WTC11 (cell line): ENCODE measurements around the gene F2RL2.

Experiments used
- ARID4B ChIP-seq: sonication (generic); formaldehyde crosslinking; IDR thresholded peaks from 2 replicates; pipeline ENCODE4 v1.8.0; 2023; ENCODE audit warnings: missing genetic modification reagents, mild to moderate bottlenecking, borderline replicate concordance
- CTCF ChIP-seq: fragments of 200-600 bp; IDR thresholded peaks from 2 replicates; pipeline ENCODE4 v1.8.0; 2022; ENCODE audit warnings: antibody characterized with exemption
- E2F4 ChIP-seq: sonication (generic); formaldehyde crosslinking; IDR thresholded peaks from 2 replicates; pipeline ENCODE4 v1.8.1; 2022; ENCODE audit warnings: low read depth, mild to moderate bottlenecking, moderate library complexity, missing genetic modification reagents, borderline replicate concordance
- IRF2 ChIP-seq: sonication (generic); formaldehyde crosslinking; IDR thresholded peaks from 2 replicates; pipeline ENCODE4 v1.8.0; 2022; ENCODE audit warnings: low read depth, missing genetic modification reagents, borderline replicate concordance
- JAZF1 ChIP-seq: fragments of 250-450 bp; sonication (Bioruptor Pico); IDR thresholded peaks from 2 replicates; pipeline ENCODE4 v1.9.0; 2021; ENCODE audit warnings: moderate library complexity, mild to moderate bottlenecking, inconsistent platforms
- MAX ChIP-seq: sonication (generic); formaldehyde crosslinking; IDR thresholded peaks from 2 replicates; pipeline ENCODE4 v1.8.0; 2022; ENCODE audit warnings: mild to moderate bottlenecking, missing genetic modification reagents
- MLX ChIP-seq: sonication (generic); formaldehyde crosslinking; IDR thresholded peaks from 2 replicates; pipeline ENCODE4 v1.8.1; 2023; ENCODE audit warnings: mild to moderate bottlenecking, missing genetic modification reagents, moderate library complexity
- NR1H2 ChIP-seq: sonication (generic); formaldehyde crosslinking; IDR thresholded peaks from 2 replicates; pipeline ENCODE4 v1.9.0; 2021; ENCODE audit warnings: mild to moderate bottlenecking, moderate library complexity, missing genetic modification reagents
- SP1 ChIP-seq: sonication (generic); formaldehyde crosslinking; conservative IDR thresholded peaks from 2 replicates; pipeline ENCODE4 v1.8.1; 2022; ENCODE audit warnings: missing genetic modification reagents
- ZBTB43 ChIP-seq: sonication (generic); formaldehyde crosslinking; IDR thresholded peaks from 2 replicates; pipeline ENCODE4 v1.8.1; 2023; ENCODE audit warnings: mild to moderate bottlenecking, missing genetic modification reagents

GRCh38 chr5:76657091-76657490 lies 33.9 kb upstream of the F2RL2 start:
- no peak for TF ChIP-seq JAZF1 (CRISPR knock-in tag)
- TF ChIP-seq E2F4 (CRISPR knock-in tag), result no peak
- TF ChIP-seq CTCF, result no peak
- TF ChIP-seq NR1H2 (CRISPR knock-in tag), result no peak
- no peak for TF ChIP-seq MAX (CRISPR knock-in tag)
- TF ChIP-seq ZBTB43, result no peak
- TF ChIP-seq SP1 (CRISPR knock-in tag), result no peak
- TF ChIP-seq IRF2 (CRISPR knock-in tag), result no peak
- no peak for TF ChIP-seq ARID4B
- no peak for TF ChIP-seq MLX (CRISPR knock-in tag)
